Kidney epithelial cell (primary cell): ENCODE data around the gene NAT9. TPM values are rescaled to one million over a fixed set of nuclear protein-coding genes. Genes with fewer than 3 reads are reported as not detected.

Experiments used
- DNase-seq: peaks from one replicate; pipeline ENCODE4 v3.0.0-alpha.2; 2010; ENCODE audit warnings: low read depth
- H3K27me3 ChIP-seq: 2 replicates; pipeline ENCODE4 v1.6.0; 2011; ENCODE audit warnings: low read length; ENCODE audit not compliant: control insufficient read depth, insufficient read depth
- H3K36me3 ChIP-seq: 2 replicates; pipeline ENCODE4 v1.5.1; 2011; ENCODE audit warnings: low read length; ENCODE audit not compliant: control insufficient read depth, insufficient read depth
- H3K4me3 ChIP-seq: 2 replicates; pipeline ENCODE4 v1.5.1; 2011; ENCODE audit warnings: low read depth, mild to moderate bottlenecking, control low read depth, low read length
- total RNA-seq: library from RNA; depleted of rRNA; stranded (reverse); fragments of >200 nt; gene quantifications from 2 replicates; pipeline ENCODE4 v1.2.3, GENCODE V29; 2015
- TF ChIP-seq, protein P1 (sequence below): IDR thresholded peaks from 2 replicates; pipeline ENCODE4 v1.5.1; 2011; ENCODE audit warnings: mild to moderate bottlenecking, moderate library complexity, low read length, control low read depth, inconsistent platforms; ENCODE audit not compliant: insufficient read depth, poor library complexity, severe bottlenecking

The NAT9 gene
- total RNA-seq, 1 donor from 2014 or later: 30.7 TPM

GRCh38 chr17:74779948-74780400 is 3.8 kb upstream of the NAT9 start:
- H3K27me3 ChIP-seq: no peaks in the 10 kb centered on the region
- DNase-seq: no peak
- no peak overlapping the region for H3K4me3 ChIP-seq
- H3K36me3 ChIP-seq: no peaks in the 10 kb centered on the region
- TF ChIP-seq, protein P1, sequence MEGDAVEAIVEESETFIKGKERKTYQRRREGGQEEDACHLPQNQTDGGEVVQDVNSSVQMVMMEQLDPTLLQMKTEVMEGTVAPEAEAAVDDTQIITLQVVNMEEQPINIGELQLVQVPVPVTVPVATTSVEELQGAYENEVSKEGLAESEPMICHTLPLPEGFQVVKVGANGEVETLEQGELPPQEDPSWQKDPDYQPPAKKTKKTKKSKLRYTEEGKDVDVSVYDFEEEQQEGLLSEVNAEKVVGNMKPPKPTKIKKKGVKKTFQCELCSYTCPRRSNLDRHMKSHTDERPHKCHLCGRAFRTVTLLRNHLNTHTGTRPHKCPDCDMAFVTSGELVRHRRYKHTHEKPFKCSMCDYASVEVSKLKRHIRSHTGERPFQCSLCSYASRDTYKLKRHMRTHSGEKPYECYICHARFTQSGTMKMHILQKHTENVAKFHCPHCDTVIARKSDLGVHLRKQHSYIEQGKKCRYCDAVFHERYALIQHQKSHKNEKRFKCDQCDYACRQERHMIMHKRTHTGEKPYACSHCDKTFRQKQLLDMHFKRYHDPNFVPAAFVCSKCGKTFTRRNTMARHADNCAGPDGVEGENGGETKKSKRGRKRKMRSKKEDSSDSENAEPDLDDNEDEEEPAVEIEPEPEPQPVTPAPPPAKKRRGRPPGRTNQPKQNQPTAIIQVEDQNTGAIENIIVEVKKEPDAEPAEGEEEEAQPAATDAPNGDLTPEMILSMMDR: no peak

DNA sequence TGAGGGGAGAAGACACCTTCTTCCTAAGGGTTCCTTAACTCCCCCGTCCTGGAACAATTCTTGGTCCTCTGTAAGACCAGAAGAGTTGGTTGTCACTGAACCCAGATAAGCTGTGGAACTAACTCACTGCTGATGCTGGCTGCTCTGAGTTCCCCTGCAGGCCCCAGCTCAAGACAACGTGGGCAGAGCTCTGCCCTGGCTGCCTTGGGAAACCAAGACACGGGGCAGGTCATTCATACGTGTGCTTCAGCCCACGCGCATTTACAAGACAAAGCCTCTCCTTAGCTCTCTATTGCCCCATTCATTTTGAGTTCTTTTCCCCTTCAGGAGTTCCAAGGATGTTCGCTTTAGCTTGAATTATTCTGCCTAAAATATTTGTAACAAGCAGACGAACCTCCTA is 3.4 kb upstream of the NAT9 start:
- Histone ChIP-seq H3K4me3 (no peak overlapping the region), H3K27me3 (no peaks in the 10 kb centered on the region), H3K36me3 (no peaks in the 10 kb centered on the region)
- DNase-seq: no peak
- TF ChIP-seq, protein P1: no peak

DNA sequence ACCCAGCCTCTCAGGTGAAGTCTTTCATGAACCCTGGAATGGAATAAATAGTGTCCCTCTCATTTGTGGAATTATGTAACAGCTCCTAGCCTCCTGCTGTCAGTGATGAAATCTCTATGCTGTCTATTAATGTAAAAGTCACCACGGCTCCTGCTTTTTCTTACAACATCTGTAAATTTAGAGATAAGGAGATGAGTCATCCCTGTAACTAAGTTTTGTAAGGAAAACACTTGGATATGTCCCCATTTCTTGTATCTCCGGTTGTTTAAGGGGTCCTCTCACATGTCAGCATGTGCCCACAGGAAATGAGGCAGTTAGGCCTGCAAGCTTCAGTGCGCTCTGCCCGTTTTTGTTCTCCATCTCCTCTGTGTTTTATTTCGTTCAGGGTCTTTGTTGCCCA is 2.8 kb upstream of the NAT9 start:
- H3K36me3 ChIP-seq: no peaks in the 10 kb centered on the region
- H3K4me3 ChIP-seq: no peak overlapping the region
- TF ChIP-seq, protein P1: no peak
- H3K27me3 ChIP-seq: no peaks in the 10 kb centered on the region
- DNase-seq: no peak

GRCh38 chr17:74777901-74778515 is 1.9 kb upstream of the NAT9 start:
- no peak overlapping the region for H3K4me3 ChIP-seq
- TF ChIP-seq, protein P1: no peak
- DNase-seq: no peak
- H3K27me3 ChIP-seq: no peaks in the 10 kb centered on the region
- H3K36me3 ChIP-seq: no peaks in the 10 kb centered on the region

GRCh38 chr17:74776990-74777389 is 845 bp upstream of the NAT9 start:
- TF ChIP-seq, protein P1: no peak
- H3K36me3 ChIP-seq: peaks cover 2% of the 10 kb centered on the region
- H3K27me3 ChIP-seq: no peaks in the 10 kb centered on the region

More at GRCh38 chr17:74776990-74777389, 845 bp upstream of the NAT9 start:
- no peak for DNase-seq
- peak overlapping the region; percentile 59 for H3K4me3 ChIP-seq
